Measurements from ENCODE around the gene HRH2. TPM values are rescaled to one million over a fixed set of nuclear protein-coding genes. Genes with fewer than 3 reads are reported as not detected.

HRH2 gene
- total and polyA plus RNA-seq, 2 donors (not counting 1 experiment from before 2014, with no cell fraction given), result 0.03 TPM; not detected in 1

- Histone ChIP-seq H3K27ac (ENCODE audit: insufficient read depth, low read length) (no peak overlapping the region), H3K27me3 (ENCODE audit: control insufficient read depth, insufficient read depth, low read length) (no peaks in the 10 kb centered on the region), H3K4me2 (ENCODE audit: extremely low read depth, insufficient read depth, low read length) (no peak overlapping the region), H3K9me3 (ENCODE audit: control insufficient read depth, insufficient read depth, low read depth, low read length) (no peaks in the 10 kb centered on the region), H4K20me1 (ENCODE audit: control insufficient read depth, extremely low read depth, insufficient read depth, low read length) (no peaks in the 10 kb centered on the region), H3K4me3 (replicated peaks in 1 of 4; ENCODE audit: control extremely low read depth in 1 of 4, insufficient read depth in 1 of 4, low read depth in 3 of 4, low read length in 4 of 4) (no peak overlapping the region), H3K4me1 (ENCODE audit: control insufficient read depth, extremely low read depth, insufficient read depth, low read length) (no peaks in the 10 kb centered on the region), H3K79me2 (ENCODE audit: control insufficient read depth, insufficient read depth, low read length) (no peaks in the 10 kb centered on the region), H2AFZ (ENCODE audit: low read length) (no peak overlapping the region), H3K36me3 (ENCODE audit: control insufficient read depth, insufficient read depth, low read length) (no peaks in the 10 kb centered on the region), H3K9ac (ENCODE audit: insufficient read depth, low read length) (no peak overlapping the region)
- no peak for DNase-seq (ENCODE audit: low read depth in 2 of 2)
- TF ChIP-seq CTCF (conservative IDR thresholded peaks at IDR 0.05 in 1 of 2, IDR thresholded peaks at IDR 0.05 in 1 of 2; ENCODE audit: low read depth in 1 of 2, low read length in 2 of 2) (no peak), EZH2 (IDR thresholded peaks at IDR 0.05; ENCODE audit: low read length, missing control alignments) (no peak)
Measured at GRCh38 chr5:175745210-175745609, 87.3 kb downstream of the HRH2 start.

GRCh38 chr5:175746851-175747250 lies 89.0 kb downstream of the HRH2 start:
- Histone ChIP-seq H3K4me3 (replicated peaks in 1 of 4; ENCODE audit: control extremely low read depth in 1 of 4, insufficient read depth in 1 of 4, low read depth in 3 of 4, low read length in 4 of 4) (no peak overlapping the region), H3K9ac (ENCODE audit: insufficient read depth, low read length) (no peak overlapping the region), H2AFZ (ENCODE audit: low read length) (no peak overlapping the region), H3K9me3 (ENCODE audit: control insufficient read depth, insufficient read depth, low read depth, low read length) (no peaks in the 10 kb centered on the region), H3K79me2 (ENCODE audit: control insufficient read depth, insufficient read depth, low read length) (no peaks in the 10 kb centered on the region), H3K27me3 (ENCODE audit: control insufficient read depth, insufficient read depth, low read length) (no peaks in the 10 kb centered on the region), H4K20me1 (ENCODE audit: control insufficient read depth, extremely low read depth, insufficient read depth, low read length) (no peaks in the 10 kb centered on the region), H3K4me1 (ENCODE audit: control insufficient read depth, extremely low read depth, insufficient read depth, low read length) (no peaks in the 10 kb centered on the region), H3K27ac (ENCODE audit: insufficient read depth, low read length) (no peak overlapping the region), H3K36me3 (ENCODE audit: control insufficient read depth, insufficient read depth, low read length) (no peaks in the 10 kb centered on the region), H3K4me2 (ENCODE audit: extremely low read depth, insufficient read depth, low read length) (no peak overlapping the region)
- peak in 1 of 2 donors; percentile 3 for DNase-seq (ENCODE audit: low read depth in 2 of 2)
- TF ChIP-seq CTCF (conservative IDR thresholded peaks at IDR 0.05 in 1 of 2, IDR thresholded peaks at IDR 0.05 in 1 of 2; ENCODE audit: low read depth in 1 of 2, low read length in 2 of 2) (no peak), EZH2 (IDR thresholded peaks at IDR 0.05; ENCODE audit: low read length, missing control alignments) (no peak)

GRCh38 chr5:175747539-175748060 lies 89.7 kb downstream of the HRH2 start:
- H3K4me2 ChIP-seq (ENCODE audit: extremely low read depth, insufficient read depth, low read length), result no peak overlapping the region
- H3K9me3 ChIP-seq (ENCODE audit: control insufficient read depth, insufficient read depth, low read depth, low read length), result no peaks in the 10 kb centered on the region
- TF ChIP-seq CTCF (conservative IDR thresholded peaks at IDR 0.05 in 1 of 2, IDR thresholded peaks at IDR 0.05 in 1 of 2; ENCODE audit: low read depth in 1 of 2, low read length in 2 of 2) (no peak), EZH2 (IDR thresholded peaks at IDR 0.05; ENCODE audit: low read length, missing control alignments) (no peak)
- H3K27ac ChIP-seq (ENCODE audit: insufficient read depth, low read length), result no peak overlapping the region
- no peaks in the 10 kb centered on the region for H3K79me2 ChIP-seq (ENCODE audit: control insufficient read depth, insufficient read depth, low read length)
- H2AFZ ChIP-seq (ENCODE audit: low read length), result no peak overlapping the region
- no peak overlapping the region for H3K4me3 ChIP-seq (replicated peaks in 1 of 4; ENCODE audit: control extremely low read depth in 1 of 4, insufficient read depth in 1 of 4, low read depth in 3 of 4, low read length in 4 of 4)
- no peaks in the 10 kb centered on the region for H3K36me3 ChIP-seq (ENCODE audit: control insufficient read depth, insufficient read depth, low read length)
- no peaks in the 10 kb centered on the region for H4K20me1 ChIP-seq (ENCODE audit: control insufficient read depth, extremely low read depth, insufficient read depth, low read length)
- DNase-seq (ENCODE audit: low read depth in 2 of 2), result no peak
- H3K9ac ChIP-seq (ENCODE audit: insufficient read depth, low read length), result no peak overlapping the region
- no peaks in the 10 kb centered on the region for H3K27me3 ChIP-seq (ENCODE audit: control insufficient read depth, insufficient read depth, low read length)
- no peaks in the 10 kb centered on the region for H3K4me1 ChIP-seq (ENCODE audit: control insufficient read depth, extremely low read depth, insufficient read depth, low read length)

Measured in fibroblast of lung (primary cell).